Measurements from ENCODE around the gene KCNB1. TPM values are rescaled to one million over a fixed set of nuclear protein-coding genes. Genes with fewer than 3 reads are reported as not detected.

Gene KCNB1
- polyA plus RNA-seq, 1 experiment: 0.06 TPM

DNA sequence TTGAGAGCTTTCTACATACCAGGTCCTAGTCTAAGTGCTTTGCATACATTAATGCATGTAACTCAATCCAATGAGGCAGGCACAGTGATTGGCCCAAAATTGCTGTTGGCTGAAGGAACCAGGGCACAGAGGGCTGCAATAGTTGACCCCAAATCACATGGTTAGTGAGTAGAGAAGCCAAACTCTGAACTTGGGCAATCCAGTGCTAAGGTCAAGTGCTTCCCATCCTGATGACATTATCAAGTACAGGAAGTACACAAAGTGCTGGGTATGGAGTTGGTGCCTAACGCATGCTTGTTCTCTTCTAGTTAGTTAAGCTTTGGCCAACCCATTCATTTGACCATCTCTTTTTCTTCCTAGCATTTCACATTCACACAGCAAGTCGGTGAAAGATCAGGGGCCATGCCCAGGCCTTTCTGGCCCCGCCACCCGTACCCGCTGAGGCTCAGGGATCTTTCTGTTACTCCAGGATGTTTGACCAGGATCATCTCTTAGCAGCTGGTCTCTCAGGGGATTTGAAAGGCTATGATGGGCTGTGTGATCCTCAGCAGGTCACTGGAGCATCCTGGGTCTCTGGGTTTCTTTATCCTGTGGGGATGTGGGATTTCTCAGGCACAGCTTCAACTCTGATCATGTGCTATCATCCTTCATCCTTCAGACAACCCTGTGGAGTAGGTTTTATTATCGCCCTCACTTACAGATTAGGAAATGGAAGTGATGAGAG, 7.0 kb downstream of the KCNB1 start:
- TF ChIP-seq, protein P1, sequence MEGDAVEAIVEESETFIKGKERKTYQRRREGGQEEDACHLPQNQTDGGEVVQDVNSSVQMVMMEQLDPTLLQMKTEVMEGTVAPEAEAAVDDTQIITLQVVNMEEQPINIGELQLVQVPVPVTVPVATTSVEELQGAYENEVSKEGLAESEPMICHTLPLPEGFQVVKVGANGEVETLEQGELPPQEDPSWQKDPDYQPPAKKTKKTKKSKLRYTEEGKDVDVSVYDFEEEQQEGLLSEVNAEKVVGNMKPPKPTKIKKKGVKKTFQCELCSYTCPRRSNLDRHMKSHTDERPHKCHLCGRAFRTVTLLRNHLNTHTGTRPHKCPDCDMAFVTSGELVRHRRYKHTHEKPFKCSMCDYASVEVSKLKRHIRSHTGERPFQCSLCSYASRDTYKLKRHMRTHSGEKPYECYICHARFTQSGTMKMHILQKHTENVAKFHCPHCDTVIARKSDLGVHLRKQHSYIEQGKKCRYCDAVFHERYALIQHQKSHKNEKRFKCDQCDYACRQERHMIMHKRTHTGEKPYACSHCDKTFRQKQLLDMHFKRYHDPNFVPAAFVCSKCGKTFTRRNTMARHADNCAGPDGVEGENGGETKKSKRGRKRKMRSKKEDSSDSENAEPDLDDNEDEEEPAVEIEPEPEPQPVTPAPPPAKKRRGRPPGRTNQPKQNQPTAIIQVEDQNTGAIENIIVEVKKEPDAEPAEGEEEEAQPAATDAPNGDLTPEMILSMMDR (IDR thresholded peaks at IDR 0.05; ENCODE audit: low read depth, low read length): no peak
- H3K27me3 ChIP-seq (ENCODE audit: control insufficient read depth, insufficient read depth, low read length): peaks cover 50% of the 10 kb centered on the region
- no peaks in the 10 kb centered on the region for H3K9me3 ChIP-seq (ENCODE audit: control insufficient read depth, insufficient read depth, low read length)
- H3K4me3 ChIP-seq (ENCODE audit: low read depth, low read length): no peak overlapping the region
- no peak for DNase-seq (ENCODE audit: low read depth, low spot score)
- CTCF ChIA-PET: interaction anchor here (0.9 kb wide), 1 partner anchor 8 kb away, joined by 4 read pairs; no protein-coding TSS in a partner anchor
- POLR2A ChIA-PET: no interaction called here
- H3K27ac ChIP-seq (ENCODE audit: low read depth, low read length): no peak overlapping the region

GRCh38 chr20:49471397-49471796, 11.1 kb downstream of the KCNB1 start:
- H3K27ac ChIP-seq (ENCODE audit: low read depth, low read length): no peak overlapping the region
- H3K9me3 ChIP-seq (ENCODE audit: control insufficient read depth, insufficient read depth, low read length): no peaks in the 10 kb centered on the region
- CTCF ChIA-PET: interaction anchor here (1.7 kb wide), 1 partner anchor 13 kb away, joined by 7 read pairs; no protein-coding TSS in a partner anchor
- H3K4me3 ChIP-seq (ENCODE audit: low read depth, low read length): no peak overlapping the region
- peaks cover 39% of the 10 kb centered on the region for H3K27me3 ChIP-seq (ENCODE audit: control insufficient read depth, insufficient read depth, low read length)
- POLR2A ChIA-PET: no interaction called here
- TF ChIP-seq, protein P1 (IDR thresholded peaks at IDR 0.05; ENCODE audit: low read depth, low read length): no peak
- no peak for DNase-seq (ENCODE audit: low read depth, low spot score)

GRCh38 chr20:49470922-49471321, 11.5 kb downstream of the KCNB1 start:
- no peak overlapping the region for H3K27ac ChIP-seq (ENCODE audit: low read depth, low read length)
- ChIA-PET CTCF (interaction anchor here (1.6 kb wide), 1 partner anchor 13 kb away, joined by 5 read pairs; no protein-coding TSS in a partner anchor), POLR2A (no interaction called here)
- DNase-seq (ENCODE audit: low read depth, low spot score): no peak
- no peak overlapping the region for H3K4me3 ChIP-seq (ENCODE audit: low read depth, low read length)
- H3K9me3 ChIP-seq (ENCODE audit: control insufficient read depth, insufficient read depth, low read length): no peaks in the 10 kb centered on the region
- TF ChIP-seq, protein P1 (IDR thresholded peaks at IDR 0.05; ENCODE audit: low read depth, low read length): no peak
- H3K27me3 ChIP-seq (ENCODE audit: control insufficient read depth, insufficient read depth, low read length): peaks cover 37% of the 10 kb centered on the region

- H3K27me3 ChIP-seq (ENCODE audit: control insufficient read depth, insufficient read depth, low read length): peaks cover 31% of the 10 kb centered on the region
- H3K9me3 ChIP-seq (ENCODE audit: control insufficient read depth, insufficient read depth, low read length): no peaks in the 10 kb centered on the region
- H3K27ac ChIP-seq (ENCODE audit: low read depth, low read length): no peak overlapping the region
- ChIA-PET CTCF (no interaction called here), POLR2A (no interaction called here)
- TF ChIP-seq, protein P1 (IDR thresholded peaks at IDR 0.05; ENCODE audit: low read depth, low read length): no peak
- DNase-seq (ENCODE audit: low read depth, low spot score): no peak
- no peak overlapping the region for H3K4me3 ChIP-seq (ENCODE audit: low read depth, low read length)
These were observed 13.4 kb downstream of the KCNB1 start for GRCh38 chr20:49469060-49469459.

DNA sequence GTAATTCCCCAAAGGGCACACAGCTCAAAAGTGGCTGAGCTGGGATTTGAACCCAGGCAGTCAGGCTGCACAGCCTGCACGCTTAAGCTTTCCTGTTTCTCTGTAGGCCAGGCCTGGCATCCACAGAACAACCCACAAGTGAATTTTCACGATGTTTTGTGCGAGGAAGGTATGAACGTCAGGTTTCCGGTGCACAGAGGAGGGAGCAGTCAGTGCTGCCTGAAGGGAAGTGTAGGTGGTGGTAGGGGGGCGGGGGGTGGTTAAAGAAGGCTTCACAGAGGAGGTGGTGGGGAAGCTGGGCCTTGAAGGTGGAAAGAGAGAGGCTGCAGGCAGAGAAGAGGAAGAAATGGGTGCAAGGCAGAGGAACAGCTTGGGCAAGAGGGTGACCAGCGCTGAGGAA, 14.1 kb downstream of the KCNB1 start:
- H3K27me3 ChIP-seq (ENCODE audit: control insufficient read depth, insufficient read depth, low read length): peaks cover 25% of the 10 kb centered on the region
- no peak overlapping the region for H3K4me3 ChIP-seq (ENCODE audit: low read depth, low read length)
- TF ChIP-seq, protein P1 (IDR thresholded peaks at IDR 0.05; ENCODE audit: low read depth, low read length): no peak
- no peak for DNase-seq (ENCODE audit: low read depth, low spot score)
- POLR2A ChIA-PET: no interaction called here
- no peak overlapping the region for H3K27ac ChIP-seq (ENCODE audit: low read depth, low read length)
- no peaks in the 10 kb centered on the region for H3K9me3 ChIP-seq (ENCODE audit: control insufficient read depth, insufficient read depth, low read length)
- CTCF ChIA-PET: interaction anchor here (0.6 kb wide), 1 partner anchor 15 kb away, joined by 3 read pairs; no protein-coding TSS in a partner anchor
